HepG2 (cell line): Measurements from ENCODE around the gene GPR61. TPM values are rescaled to one million over a fixed set of nuclear protein-coding genes. Genes with fewer than 3 reads are reported as not detected.

Source experiments
- ARNT ChIP-seq: fragments of 450-650 bp; IDR thresholded peaks from 2 replicates; pipeline ENCODE4 v1.6.1; 2017
- ARNT2 ChIP-seq: sonication (generic); formaldehyde crosslinking; IDR thresholded peaks from 2 replicates; pipeline ENCODE4 v1.8.0; 2022; ENCODE audit warnings: mild to moderate bottlenecking, low read depth, missing genetic modification reagents, moderate library complexity
- ASH2L ChIP-seq: fragments of 300-600, 200-600 bp; sonication (generic); IDR thresholded peaks from 2 replicates; pipeline ENCODE4 v1.7.0; 2017; ENCODE audit warnings: low read depth, mild to moderate bottlenecking, moderate library complexity, mixed read lengths, low read length; ENCODE audit not compliant: insufficient read length
- EHMT2 ChIP-seq: fragments of 200-600 bp; sonication (generic); IDR thresholded peaks from 2 replicates; pipeline ENCODE4 v1.7.0; 2017; ENCODE audit warnings: antibody characterized with exemption, low read depth, low read length, borderline replicate concordance
- GABPA ChIP-seq, 2 experiments: IDR thresholded peaks; 2 replicates each; pipeline ENCODE4 v1.6.1; 2011 to 2016; ENCODE audit warnings: low read depth in 2 of 2, low read length in 1 of 2, missing biosample characterization in 1 of 2, missing genetic modification characterization in 1 of 2
- GLI4 ChIP-seq: sonication (generic); formaldehyde crosslinking; IDR thresholded peaks from 2 replicates; pipeline ENCODE4 v1.5.1; 2020; ENCODE audit warnings: missing genetic modification reagents, mild to moderate bottlenecking, moderate library complexity, borderline replicate concordance
- GRHL1 ChIP-seq: sonication (generic); formaldehyde crosslinking; conservative IDR thresholded peaks from 2 replicates; pipeline ENCODE4 v1.8.0; 2022; ENCODE audit warnings: missing genetic modification reagents
- MBD4 ChIP-seq: IDR thresholded peaks from 2 replicates; pipeline ENCODE4 v1.6.1; 2012; ENCODE audit warnings: low read length, inconsistent platforms, borderline replicate concordance
- MZF1 ChIP-seq: sonication (generic); formaldehyde crosslinking; IDR thresholded peaks from 2 replicates; pipeline ENCODE4 v1.8.1; 2023; ENCODE audit warnings: mild to moderate bottlenecking, missing genetic modification reagents, borderline replicate concordance
- NR2F2 ChIP-seq: IDR thresholded peaks from 2 replicates; pipeline ENCODE4 v1.6.1; 2012; ENCODE audit warnings: low read depth, inconsistent platforms, borderline replicate concordance
- PCBP2 ChIP-seq: fragments of 200-400 bp; formaldehyde crosslinking; optimal IDR thresholded peaks from 2 replicates; pipeline ENCODE3; 2018; ENCODE audit warnings: low read length, low read depth; ENCODE audit not compliant: poor library complexity, severe bottlenecking
- SNRNP70 ChIP-seq: fragments of 200-400 bp; formaldehyde crosslinking; IDR thresholded peaks from 2 replicates; pipeline ENCODE4 v1.6.1; 2017; ENCODE audit warnings: mild to moderate bottlenecking, low read depth, low read length, moderate library complexity
- STAT5B ChIP-seq: sonication (generic); formaldehyde crosslinking; IDR thresholded peaks from 2 replicates; pipeline ENCODE4 v1.4.0; 2020; ENCODE audit warnings: missing genetic modification reagents
- THAP11 ChIP-seq: IDR thresholded peaks from 2 replicates; pipeline ENCODE4 v1.6.1; 2016; ENCODE audit warnings: missing biosample characterization, missing genetic modification reagents
- ZNF225 ChIP-seq: sonication (generic); formaldehyde crosslinking; IDR thresholded peaks from 2 replicates; pipeline ENCODE4 v1.4.0; 2020; ENCODE audit warnings: mild to moderate bottlenecking, missing genetic modification reagents
- ZNF234 ChIP-seq: sonication (generic); formaldehyde crosslinking; conservative IDR thresholded peaks from 2 replicates; pipeline ENCODE4 v1.5.1; 2020; ENCODE audit warnings: mild to moderate bottlenecking, missing genetic modification reagents
- ZNF263 ChIP-seq: sonication (generic); formaldehyde crosslinking; IDR thresholded peaks from 2 replicates; pipeline ENCODE4 v1.4.0; 2020; ENCODE audit warnings: missing genetic modification reagents
- ZNF276 ChIP-seq: sonication (generic); formaldehyde crosslinking; IDR thresholded peaks from 2 replicates; pipeline ENCODE4 v1.4.0; 2020; ENCODE audit warnings: mild to moderate bottlenecking, low read depth, missing genetic modification reagents
- ZNF382 ChIP-seq: sonication (generic); formaldehyde crosslinking; IDR thresholded peaks from 2 replicates; pipeline ENCODE4 v1.5.0; 2020; ENCODE audit warnings: missing genetic modification reagents, mild to moderate bottlenecking, borderline replicate concordance
- ZNF468 ChIP-seq: sonication (generic); formaldehyde crosslinking; IDR thresholded peaks from 2 replicates; pipeline ENCODE4 v1.8.0; 2022; ENCODE audit warnings: mild to moderate bottlenecking, moderate library complexity, missing genetic modification reagents
- ZNF558 ChIP-seq: sonication (generic); formaldehyde crosslinking; IDR thresholded peaks from 2 replicates; pipeline ENCODE4 v1.9.0; 2022; ENCODE audit warnings: mild to moderate bottlenecking, missing genetic modification reagents, borderline replicate concordance
- ZNF629 ChIP-seq: sonication (generic); formaldehyde crosslinking; conservative IDR thresholded peaks from 2 replicates; pipeline ENCODE4 v1.5.0; 2020; ENCODE audit warnings: missing genetic modification reagents
- ZNF737 ChIP-seq: sonication (generic); formaldehyde crosslinking; IDR thresholded peaks from 2 replicates; pipeline ENCODE4 v1.5.0; 2020; ENCODE audit warnings: missing genetic modification reagents, mild to moderate bottlenecking, borderline replicate concordance
- ZNF746 ChIP-seq: sonication (generic); formaldehyde crosslinking; IDR thresholded peaks from 2 replicates; pipeline ENCODE4 v1.8.0; 2022; ENCODE audit warnings: mild to moderate bottlenecking, missing genetic modification reagents
- ZNF883 ChIP-seq: sonication (generic); formaldehyde crosslinking; IDR thresholded peaks from 2 replicates; pipeline ENCODE4 v1.5.1; 2020; ENCODE audit warnings: mild to moderate bottlenecking, missing genetic modification reagents; ENCODE audit errors: not compliant biosample characterization
- ZSCAN25 ChIP-seq: sonication (generic); formaldehyde crosslinking; IDR thresholded peaks from 2 replicates; pipeline ENCODE4 v1.8.0; 2022; ENCODE audit warnings: mild to moderate bottlenecking, missing genetic modification reagents
- polyA plus RNA-seq, 8 experiments: library from polyadenylated mRNA; depleted of rRNA in 3 of 8; stranded (reverse) in 7 of 8; unstranded in 1 of 8; fragments of >200 nt; fragmentation: Illumina TruSeq in 4 of 8; extraction: Trizol in 4 of 8; gene quantifications; 2 replicates each; pipeline versions ENCODE4 v1.2.1 to v1.2.3, GENCODE V29; 2011 to 2016; ENCODE audit warnings: low read depth in 4 of 8, missing spikeins in 1 of 8, mixed read lengths in 1 of 8; ENCODE audit not compliant: insufficient read depth in 1 of 8
- total RNA-seq, 5 experiments: library from RNA; depleted of rRNA; stranded (reverse); fragments of >200 nt; fragmentation: Illumina TruSeq; extraction: Trizol; gene quantifications; 2 replicates each; pipeline ENCODE4 v1.2.3, GENCODE V29; 2016; ENCODE audit warnings: low read depth in 1 of 5
- TF ChIP-seq, protein P1 (sequence below): sonication (generic); formaldehyde crosslinking; IDR thresholded peaks from 2 replicates; pipeline ENCODE4 v1.5.0; 2020; ENCODE audit warnings: missing genetic modification reagents

Gene GPR61
- total and polyA plus RNA-seq, 2 of the 13 experiments (the other 11 are each of a cell fraction or from before 2014, with no cell fraction given), result not detected

- TF ChIP-seq EHMT2 (no peak), ZNF225 (CRISPR knock-in tag) (no peak), ARNT2 (no peak), MZF1 (CRISPR knock-in tag) (no peak), ZNF468 (CRISPR knock-in tag) (no peak), PCBP2 (no peak), THAP11 (CRISPR knock-in tag) (peak; percentile 22; the same call in 1 of the 2 replicates), MBD4 (no peak), ZNF737 (no peak), NR2F2 (no peak), STAT5B (CRISPR knock-in tag) (no peak), ZNF883 (CRISPR knock-in tag) (no peak), ARNT (no peak), ZNF263 (CRISPR knock-in tag) (no peak), ZNF234 (CRISPR knock-in tag) (no peak), ASH2L (no peak), ZNF558 (CRISPR knock-in tag) (no peak), GLI4 (CRISPR knock-in tag) (no peak), ZNF382 (no peak), GRHL1 (CRISPR knock-in tag) (no peak), ZNF629 (CRISPR knock-in tag) (no peak), ZNF276 (CRISPR knock-in tag) (no peak), SNRNP70 (no peak), ZSCAN25 (CRISPR knock-in tag) (0 out of 2 replicates have a peak, but pooled peaks have one; percentile 28), GABPA (IDR thresholded peaks at IDR 0.05; ENCODE audit: low read depth, low read length) (no peak), GABPA (CRISPR knock-in tag; IDR thresholded peaks at IDR 0.05; ENCODE audit: low read depth) (peak; percentile 62), ZNF746 (CRISPR knock-in tag) (no peak)
- TF ChIP-seq, protein P1, sequence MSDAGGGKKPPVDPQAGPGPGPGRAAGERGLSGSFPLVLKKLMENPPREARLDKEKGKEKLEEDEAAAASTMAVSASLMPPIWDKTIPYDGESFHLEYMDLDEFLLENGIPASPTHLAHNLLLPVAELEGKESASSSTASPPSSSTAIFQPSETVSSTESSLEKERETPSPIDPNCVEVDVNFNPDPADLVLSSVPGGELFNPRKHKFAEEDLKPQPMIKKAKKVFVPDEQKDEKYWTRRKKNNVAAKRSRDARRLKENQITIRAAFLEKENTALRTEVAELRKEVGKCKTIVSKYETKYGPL (CRISPR knock-in tag), result no peak
These were observed 7.1 kb upstream of the GPR61 start (continued) for GRCh38 chr1:109532365-109533136.
